ACC112 (cell line): ENCODE results near the gene TERT.
"Not testable (repeated sequence)": the region's sequence is repeated elsewhere in the genome, so short reads cannot be mapped to it uniquely, and the experiment has no call there.

Source experiments
- H2AFZ ChIP-seq: fragments of 200-600 bp; sonication (generic); one replicate; pipeline ENCODE4 v1.6.0; 2017; ENCODE audit warnings: antibody characterized with exemption, low read length; ENCODE audit not compliant: unreplicated experiment
- H3K27ac ChIP-seq: fragments of 200-600 bp; sonication (generic); 2 replicates; pipeline ENCODE4 v1.5.1; 2014; ENCODE audit warnings: low read depth, mild to moderate bottlenecking, antibody characterized with exemption, low read length, moderate library complexity
- H3K27me3 ChIP-seq: fragments of 200-600 bp; sonication (generic); 2 replicates; pipeline ENCODE4 v1.6.1; 2014; ENCODE audit warnings: mild to moderate bottlenecking, antibody characterized with exemption, low read length, moderate library complexity, mixed read lengths; ENCODE audit not compliant: insufficient read depth
- H3K36me3 ChIP-seq: fragments of 200-600 bp; sonication (generic); 2 replicates; pipeline ENCODE4 v1.6.1; 2016; ENCODE audit warnings: mild to moderate bottlenecking, antibody characterized with exemption, low read length, moderate library complexity, mixed read lengths; ENCODE audit not compliant: insufficient read depth
- H3K4me1 ChIP-seq: fragments of 200-600 bp; sonication (generic); one replicate; pipeline ENCODE4 v1.6.1; 2016; ENCODE audit warnings: low read length, mixed read lengths; ENCODE audit not compliant: insufficient read depth, unreplicated experiment, control insufficient read depth
- H3K4me3 ChIP-seq: fragments of 200-600 bp; sonication (generic); 2 replicates; pipeline ENCODE4 v1.5.1; 2014; ENCODE audit warnings: mild to moderate bottlenecking, low read depth, low read length
- H3K79me2 ChIP-seq: fragments of 200-600 bp; sonication (generic); one replicate; pipeline ENCODE4 v1.6.0; 2016; ENCODE audit warnings: low read length; ENCODE audit not compliant: control insufficient read depth, unreplicated experiment, insufficient read depth

The TERT gene

GRCh38 chr5:1282993-1283728, 11.7 kb downstream of the TERT start:
- H3K79me2 ChIP-seq, H2AFZ ChIP-seq, H3K4me3 ChIP-seq, H3K27ac ChIP-seq, H3K4me1 ChIP-seq, H3K27me3 ChIP-seq, H3K36me3 ChIP-seq: not testable (repeated sequence)

- H2AFZ ChIP-seq, result no peak overlapping the region
- no peaks in the 10 kb centered on the region for H3K4me1 ChIP-seq
- no peak overlapping the region for H3K4me3 ChIP-seq
- H3K27ac ChIP-seq, result no peak overlapping the region
- no peaks in the 10 kb centered on the region for H3K36me3 ChIP-seq
- H3K79me2 ChIP-seq, result no peaks in the 10 kb centered on the region
- H3K27me3 ChIP-seq, result no peaks in the 10 kb centered on the region
Measured at GRCh38 chr5:1282131-1282992, 12.5 kb downstream of the TERT start.

- Histone ChIP-seq H3K4me1 (no peaks in the 10 kb centered on the region), H3K79me2 (no peaks in the 10 kb centered on the region), H3K27ac (no peak overlapping the region), H2AFZ (no peak overlapping the region), H3K36me3 (no peaks in the 10 kb centered on the region), H3K27me3 (no peaks in the 10 kb centered on the region), H3K4me3 (no peak overlapping the region)
Measured at GRCh38 chr5:1281038-1281882, 13.6 kb downstream of the TERT start.

GRCh38 chr5:1280177-1281037, 14.5 kb downstream of the TERT start:
- Histone ChIP-seq H3K4me3 (no peak overlapping the region), H3K79me2 (no peaks in the 10 kb centered on the region), H2AFZ (no peak overlapping the region), H3K4me1 (no peaks in the 10 kb centered on the region), H3K27ac (no peak overlapping the region), H3K36me3 (no peaks in the 10 kb centered on the region), H3K27me3 (no peaks in the 10 kb centered on the region)

GRCh38 chr5:1279443-1280151, 15.3 kb downstream of the TERT start:
- H3K36me3 ChIP-seq, result no peaks in the 10 kb centered on the region
- H3K4me1 ChIP-seq, result no peaks in the 10 kb centered on the region
- H3K27me3 ChIP-seq, result no peaks in the 10 kb centered on the region
- H3K4me3 ChIP-seq, result no peak overlapping the region
- H3K79me2 ChIP-seq, result no peaks in the 10 kb centered on the region
- no peak overlapping the region for H3K27ac ChIP-seq
- no peak overlapping the region for H2AFZ ChIP-seq

DNA sequence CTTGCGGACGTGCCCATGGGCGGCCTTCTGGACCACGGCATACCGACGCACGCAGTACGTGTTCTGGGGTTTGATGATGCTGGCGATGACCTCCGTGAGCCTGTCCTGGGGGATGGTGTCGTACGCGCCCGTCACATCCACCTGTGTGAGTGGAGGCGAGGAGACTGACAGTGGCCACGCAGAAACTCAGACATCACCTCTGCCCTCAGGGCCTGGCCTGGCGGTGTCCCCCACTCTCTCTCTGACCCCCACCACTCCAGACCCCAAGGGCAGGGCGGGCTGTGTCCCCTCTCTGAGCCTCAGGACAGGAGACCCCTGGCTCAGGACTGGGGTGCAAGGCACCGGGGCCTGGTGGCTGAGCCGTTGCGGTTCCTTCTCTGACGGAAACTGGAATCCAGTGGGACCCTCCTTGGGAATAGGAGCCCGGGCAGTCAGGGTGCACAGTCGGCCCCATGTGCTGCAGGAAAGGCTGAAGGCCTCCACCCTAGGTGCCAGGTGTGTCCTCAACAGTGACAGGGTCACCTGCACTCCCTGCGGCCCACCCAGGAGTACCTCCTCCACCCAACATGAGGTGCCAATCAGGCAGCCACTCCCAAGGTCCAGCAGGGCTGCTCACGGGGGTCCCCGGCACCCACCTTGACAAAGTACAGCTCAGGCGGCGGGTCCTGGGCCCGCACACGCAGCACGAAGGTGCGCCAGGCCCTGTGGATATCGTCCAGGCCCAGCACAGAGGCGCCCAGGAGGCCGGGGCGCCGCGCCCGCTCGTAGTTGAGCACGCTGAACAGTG, 16.0 kb downstream of the TERT start:
- no peak overlapping the region for H2AFZ ChIP-seq
- H3K27me3 ChIP-seq, result no peaks in the 10 kb centered on the region
- no peak overlapping the region for H3K4me3 ChIP-seq
- no peak overlapping the region for H3K27ac ChIP-seq
- H3K36me3 ChIP-seq, result no peaks in the 10 kb centered on the region
- H3K4me1 ChIP-seq, result no peaks in the 10 kb centered on the region
- no peaks in the 10 kb centered on the region for H3K79me2 ChIP-seq

- Histone ChIP-seq H3K27ac (no peak overlapping the region), H3K4me3 (no peak overlapping the region), H3K4me1 (no peaks in the 10 kb centered on the region), H3K27me3 (no peaks in the 10 kb centered on the region), H3K79me2 (no peaks in the 10 kb centered on the region), H2AFZ (no peak overlapping the region), H3K36me3 (no peaks in the 10 kb centered on the region)
Measured at GRCh38 chr5:1278216-1278615, 16.7 kb downstream of the TERT start.

DNA sequence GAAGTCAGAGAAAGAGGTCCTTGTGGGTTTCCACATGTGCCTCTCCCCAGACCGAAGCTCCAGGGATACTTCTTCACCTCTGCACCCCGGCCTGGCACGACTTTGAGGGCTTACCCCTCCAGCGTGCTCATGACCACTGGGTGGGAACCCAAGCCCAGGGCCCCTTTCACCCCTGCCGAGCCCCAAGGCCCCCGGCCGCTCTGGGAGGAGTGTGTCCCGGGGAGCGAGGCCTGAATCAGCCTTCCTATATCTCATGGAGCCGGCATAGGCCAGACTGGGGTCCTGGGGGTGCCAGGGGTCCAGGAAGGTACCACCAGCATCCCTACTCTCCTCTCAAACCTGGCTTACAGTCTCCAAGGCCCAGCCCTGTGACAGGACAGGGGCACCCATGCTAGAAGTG, 17.1 kb downstream of the TERT start:
- no peaks in the 10 kb centered on the region for H3K4me1 ChIP-seq
- H3K27ac ChIP-seq, result no peak overlapping the region
- H2AFZ ChIP-seq, result no peak overlapping the region
- H3K79me2 ChIP-seq, result no peaks in the 10 kb centered on the region
- no peaks in the 10 kb centered on the region for H3K36me3 ChIP-seq
- H3K4me3 ChIP-seq, result no peak overlapping the region
- H3K27me3 ChIP-seq, result no peaks in the 10 kb centered on the region

- no peaks in the 10 kb centered on the region for H3K4me1 ChIP-seq
- H3K79me2 ChIP-seq, result no peaks in the 10 kb centered on the region
- H2AFZ ChIP-seq, result no peak overlapping the region
- no peaks in the 10 kb centered on the region for H3K27me3 ChIP-seq
- no peak overlapping the region for H3K27ac ChIP-seq
- no peaks in the 10 kb centered on the region for H3K36me3 ChIP-seq
- H3K4me3 ChIP-seq, result no peak overlapping the region
Measured at GRCh38 chr5:1277331-1277730, 17.5 kb downstream of the TERT start.
